ENCODE results near the gene NCAM2. TPM values are rescaled to one million over a fixed set of nuclear protein-coding genes. Genes with fewer than 3 reads are reported as not detected.

Gene NCAM2
- total and polyA plus RNA-seq, 2 donors (not counting 3 experiments of a cell fraction or from before 2014, with no cell fraction given) = 0.11 to 0.27 TPM

DNA sequence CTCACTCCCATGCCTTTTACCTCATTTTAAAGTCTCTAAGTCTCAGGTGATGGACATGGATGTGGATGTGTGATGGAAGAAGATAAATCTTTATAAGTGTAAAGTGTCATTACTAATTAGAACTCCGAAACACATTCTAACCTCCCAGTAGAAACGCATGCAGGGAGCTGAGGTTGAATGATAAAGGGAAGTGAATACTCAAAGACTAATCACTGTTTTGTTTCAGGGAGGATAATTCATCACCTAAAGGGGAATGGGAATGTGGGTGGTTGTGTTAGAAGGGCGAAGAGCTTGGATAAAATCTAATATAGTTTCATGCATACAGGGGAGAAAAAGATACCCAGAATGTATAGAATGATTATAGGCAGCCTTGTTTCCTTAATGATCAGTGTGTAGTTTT is 12.5 kb downstream of the NCAM2 start:
- H3K9me3 ChIP-seq (replicated peaks; ENCODE audit: control insufficient read depth, insufficient read depth, low read length) = no peaks in the 10 kb centered on the region
- no peak overlapping the region for H3K4me2 ChIP-seq (ENCODE audit: insufficient read depth, low read length)
- FAIRE-seq (no peak), DNase-seq (ENCODE audit: low read depth, low spot score) (no peak)
- no peaks in the 10 kb centered on the region for H3K79me2 ChIP-seq (ENCODE audit: control insufficient read depth, insufficient read depth, low read length)
- no peaks in the 10 kb centered on the region for H4K20me1 ChIP-seq (replicated peaks; ENCODE audit: control insufficient read depth, extremely low read depth, insufficient read depth, low read length)
- no peak for TF ChIP-seq JUN (IDR thresholded peaks at IDR 0.05; ENCODE audit: borderline replicate concordance, insufficient read depth, insufficient read length, low read depth)
- TF ChIP-seq POLR2A (IDR thresholded peaks at IDR 0.05; ENCODE audit: low read depth, low read length) = no peak
- no peak for TF ChIP-seq MYC (IDR thresholded peaks at IDR 0.05; ENCODE audit: low read depth, low read length)
- TF ChIP-seq CTCF (IDR thresholded peaks at IDR 0.05; ENCODE audit: extremely low read depth in 1 of 2, insufficient read depth in 1 of 2, low read depth in 1 of 2, low read length in 2 of 2) = no peak
- TF ChIP-seq EZH2 (IDR thresholded peaks at IDR 0.05; ENCODE audit: borderline replicate concordance, low read depth, low read length, severe bottlenecking) = no peak
- no peak for TF ChIP-seq GATA2 (IDR thresholded peaks at IDR 0.05; ENCODE audit: insufficient read depth, insufficient read length, low read depth, low read length)
- TF ChIP-seq FOS (IDR thresholded peaks at IDR 0.05; ENCODE audit: borderline replicate concordance, insufficient read depth, low read length) = no peak
- TF ChIP-seq POLR2AphosphoS5 (IDR thresholded peaks at IDR 0.05; ENCODE audit: insufficient read depth, low read depth, low read length) = no peak
- TF ChIP-seq MAX (IDR thresholded peaks at IDR 0.05; ENCODE audit: insufficient read depth, insufficient read length) = no peak
- H3K27me3 ChIP-seq (ENCODE audit: control insufficient read depth in 2 of 2, insufficient read depth in 2 of 2, low read length in 2 of 2) = no peaks in the 10 kb centered on the region
- CTCF ChIA-PET = no interaction called here
- BruUV-seq (replicated peaks) = no TSS peak
- H2AFZ ChIP-seq (ENCODE audit: low read depth, low read length) = no peak overlapping the region
- H3K9me1 ChIP-seq (replicated peaks; ENCODE audit: control insufficient read depth, extremely low read depth, insufficient read depth, low read length) = no peaks in the 10 kb centered on the region
- H3K27ac ChIP-seq (ENCODE audit: insufficient read depth, low read depth, low read length) = no peak overlapping the region
- no peaks in the 10 kb centered on the region for H3K36me3 ChIP-seq (ENCODE audit: control insufficient read depth in 2 of 2, extremely low read depth in 1 of 2, insufficient read depth in 2 of 2, low read length in 2 of 2)
- intact Hi-C loops (cut with micrococcal nuclease) = no loop called here
- no peaks in the 10 kb centered on the region for H3K4me1 ChIP-seq (ENCODE audit: control insufficient read depth, extremely low read depth, insufficient read depth, low read length)
- POLR2A ChIA-PET = no interaction called here
- dilution Hi-C loops (cut with MboI; ENCODE audit: extremely low pct_ligation_motif_present, low sequenced_read_pairs) = no loop called here
- H3K4me3 ChIP-seq (replicated peaks in 1 of 3; ENCODE audit: insufficient read depth in 1 of 3, low read depth in 1 of 3, low read length in 3 of 3) = no peak overlapping the region
- no peak overlapping the region for H3K9ac ChIP-seq (replicated peaks; ENCODE audit: extremely low read depth, insufficient read depth, low read length)
